Common myeloid progenitor, CD34-positive (primary cell): ENCODE measurements around the gene WDR64.

Source experiments
- CTCF ChIA-PET: fragments of 350-600 bp; sonication (Branson Sonifier 250); formaldehyde crosslinking; loops from one replicate; lab custom pipeline; 2021; ENCODE audit warnings: antibody characterized with exemption; lab: Charles Lee
- POLR2A ChIA-PET: fragments of 350-600 bp; sonication (Branson Sonifier 250); formaldehyde crosslinking; loops from one replicate; lab custom pipeline; 2021; ENCODE audit warnings: antibody characterized with exemption; lab: Charles Lee
- DNase-seq, 3 donors: peaks; one replicate each; pipeline versions ENCODE4 v3.0.0 to v3.0.0-alpha.2; 2013
- H3K27ac ChIP-seq, 2 experiments: 1 replicate in 1 of 2; 2 replicates in 1 of 2; pipeline ENCODE4 v1.7.0; 2013; ENCODE audit warnings: inconsistent platforms in 2 of 2, low read length in 2 of 2, mild to moderate bottlenecking in 2 of 2, low read depth in 1 of 2, moderate library complexity in 1 of 2; ENCODE audit not compliant: severe bottlenecking in 2 of 2, insufficient read depth in 1 of 2, poor library complexity in 1 of 2
- H3K27me3 ChIP-seq, 5 experiments: replicated peaks in 2 of 5; 1 replicate in 3 of 5; 2 replicates in 2 of 5; pipeline versions ENCODE4 v1.6.1 to v1.7.0; 2013; ENCODE audit warnings: low read length in 4 of 5, mild to moderate bottlenecking in 2 of 5, moderate library complexity in 2 of 5, inconsistent platforms in 1 of 5; ENCODE audit not compliant: insufficient read depth in 5 of 5, control insufficient read depth in 4 of 5
- H3K36me3 ChIP-seq, 4 experiments: 1 replicate in 2 of 4; 2 replicates in 2 of 4; pipeline versions ENCODE4 v1.6.1 to v1.7.0; 2013; ENCODE audit warnings: low read length in 3 of 4, control low read depth in 1 of 4, mild to moderate bottlenecking in 1 of 4; ENCODE audit not compliant: control insufficient read depth in 4 of 4, insufficient read depth in 4 of 4
- H3K4me1 ChIP-seq, 4 experiments: 1 replicate in 3 of 4; 2 replicates in 1 of 4; pipeline versions ENCODE4 v1.6.1 to v1.7.1; 2013; ENCODE audit warnings: low read length in 3 of 4, mild to moderate bottlenecking in 3 of 4, control low read depth in 1 of 4, inconsistent platforms in 1 of 4, moderate library complexity in 1 of 4; ENCODE audit not compliant: control insufficient read depth in 4 of 4, insufficient read depth in 4 of 4; ENCODE audit errors: control extremely low read depth in 1 of 4
- H3K4me3 ChIP-seq, 7 experiments: 1 replicate in 4 of 7; 2 replicates in 3 of 7; pipeline versions ENCODE4 v1.5.1 to v1.7.0; 2013; ENCODE audit warnings: mild to moderate bottlenecking in 7 of 7, low read length in 6 of 7, moderate library complexity in 6 of 7, inconsistent platforms in 2 of 7, low read depth in 2 of 7, control low read depth in 1 of 7; ENCODE audit not compliant: insufficient read depth in 4 of 7, control insufficient read depth in 1 of 7; ENCODE audit errors: extremely low read depth in 1 of 7
- H3K9me3 ChIP-seq, 5 experiments: 1 replicate in 4 of 5; 2 replicates in 1 of 5; pipeline versions ENCODE4 v1.6.1 to v1.7.1; 2013; ENCODE audit warnings: low read length in 4 of 5, mild to moderate bottlenecking in 2 of 5, inconsistent platforms in 1 of 5, low read depth in 1 of 5, moderate library complexity in 1 of 5; ENCODE audit not compliant: control insufficient read depth in 4 of 5, insufficient read depth in 2 of 5; ENCODE audit errors: control extremely low read depth in 1 of 5
- WGBS: methylation state at CpG from one replicate; pipeline ENCODE4 v1.1.5; 2013; ENCODE audit not compliant: insufficient coverage; 5-methylcytosine and 5-hydroxymethylcytosine counted together

WDR64 gene

GRCh38 chr1:241637604-241638003 is 14.5 kb upstream of the WDR64 start:
- POLR2A ChIA-PET: no interaction called here
- Histone ChIP-seq H3K27ac (no peak overlapping the region), H3K36me3 (peaks cover 5 to 19% (median 15%) of the 10 kb centered on the region in 4 experiments), H3K27me3 (no peaks in the 10 kb centered on the region), H3K9me3 (peaks cover 0 to 3% (median 0%) of the 10 kb centered on the region in 5 experiments), H3K4me3 (peak overlapping the region in 2 of 7 experiments; percentile 88 to 99), H3K4me1 (peaks cover 8 to 31% (median 19%) of the 10 kb centered on the region in 4 experiments)
- peak in 2 of 3 donors; percentile 29 to 41 for DNase-seq
- CTCF ChIA-PET: interaction anchor here (1.0 to 1.5 kb wide), 2 partner anchors 9 to 27 kb away, joined by 3 to 4 read pairs; no protein-coding TSS in a partner anchor
- no CpG with 5 or more reads among the region's 4 CpGs for WGBS

- 80% methylated on average over 2 of the region's 5 CpGs for WGBS
- POLR2A ChIA-PET: no interaction called here
These were observed 13.9 kb upstream of the WDR64 start for GRCh38 chr1:241638099-241638682.

DNA sequence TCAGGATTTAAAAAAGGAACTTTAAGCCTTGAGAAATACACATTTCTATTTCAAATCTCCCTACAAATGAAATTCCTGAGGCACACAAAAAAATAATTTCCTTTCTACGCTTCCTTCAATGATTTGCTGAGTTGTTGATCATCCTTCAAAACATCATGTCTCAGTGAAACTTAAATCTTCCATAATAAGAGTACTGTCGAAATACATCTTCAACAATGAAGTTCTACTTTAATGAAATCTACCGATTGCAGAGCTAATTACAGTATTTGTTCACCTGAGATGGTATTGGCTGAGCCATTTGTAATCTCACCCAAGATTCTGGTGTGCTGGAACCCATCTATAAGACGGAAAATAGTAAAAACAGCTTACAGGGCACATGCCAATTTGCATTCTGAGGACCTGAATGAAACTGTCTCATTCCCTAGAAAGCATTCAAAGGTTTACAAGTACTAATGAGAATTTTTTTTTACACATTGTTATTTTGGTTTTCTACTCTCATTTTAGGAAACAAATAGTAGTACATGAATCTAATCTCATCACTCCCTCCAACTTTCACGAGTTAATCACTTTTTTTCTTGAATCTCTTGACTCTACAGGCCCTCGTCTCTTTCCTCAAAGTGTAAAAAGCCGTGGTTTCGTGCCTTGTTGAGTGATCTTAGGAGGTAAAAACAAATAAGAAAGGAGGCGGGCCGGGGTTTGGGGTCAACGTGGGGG is 13.0 kb upstream of the WDR64 start:
- POLR2A ChIA-PET: no interaction called here
- Histone ChIP-seq H3K9me3 (peaks cover 0 to 6% (median 0%) of the 10 kb centered on the region in 5 experiments), H3K4me1 (peaks cover 8 to 31% (median 19%) of the 10 kb centered on the region in 4 experiments), H3K4me3 (peak overlapping the region in 6 of 7 experiments; percentile 88 to 99 (median 94)), H3K36me3 (peaks cover 5 to 18% (median 13%) of the 10 kb centered on the region in 4 experiments), H3K27me3 (no peaks in the 10 kb centered on the region), H3K27ac (peak overlapping the region in 1 of 2 experiments; percentile 84)
- peak in 2 of 3 donors; percentile 32 to 46 for DNase-seq
- WGBS: 6% methylated on average over 9 of the region's 11 CpGs
- CTCF ChIA-PET: no interaction called here

More at GRCh38 chr1:241638099-241638682, 13.9 kb upstream of the WDR64 start:
- peak in 1 of 3 donors; percentile 10 for DNase-seq
- Histone ChIP-seq H3K27ac (peak overlapping the region in 1 of 2 experiments; percentile 84), H3K9me3 (peaks cover 0 to 5% (median 0%) of the 10 kb centered on the region in 5 experiments), H3K4me1 (peaks cover 8 to 31% (median 19%) of the 10 kb centered on the region in 4 experiments), H3K36me3 (peaks cover 5 to 19% (median 15%) of the 10 kb centered on the region in 4 experiments), H3K27me3 (no peaks in the 10 kb centered on the region), H3K4me3 (peak overlapping the region in 4 of 7 experiments; percentile 8 to 99 (median 91))
- CTCF ChIA-PET: interaction anchor here (1.0 to 1.5 kb wide), 2 partner anchors 8 to 27 kb away, joined by 3 to 4 read pairs; no protein-coding TSS in a partner anchor

- H3K4me3 ChIP-seq: peak overlapping the region; percentile 55 to 99 (median 94)
- WGBS: 0% methylated on average over 12 of the region's 42 CpGs
- peak overlapping the region; percentile 37 to 84 for H3K27ac ChIP-seq
- H3K36me3 ChIP-seq: peaks cover 2 to 12% (median 9%) of the 10 kb centered on the region in 4 experiments
- H3K27me3 ChIP-seq: no peaks in the 10 kb centered on the region
- peaks cover 0 to 6% (median 0%) of the 10 kb centered on the region in 5 experiments for H3K9me3 ChIP-seq
- POLR2A ChIA-PET: no interaction called here
- DNase-seq: no peak
- peaks cover 8 to 31% (median 19%) of the 10 kb centered on the region in 4 experiments for H3K4me1 ChIP-seq
- CTCF ChIA-PET: no interaction called here
These were observed 12.4 kb upstream of the WDR64 start for GRCh38 chr1:241639623-241640148.

- H3K27me3 ChIP-seq: no peaks in the 10 kb centered on the region
- ChIA-PET CTCF (interaction anchor here (0.6 kb wide), 1 partner anchor 30 kb away, joined by 4 read pairs; no protein-coding TSS in a partner anchor), POLR2A (no interaction called here)
- peak within 1 kb of the TSS; percentile 55 to 99 (median 94) for H3K4me3 ChIP-seq
- H3K27ac ChIP-seq: peak within 1 kb of the TSS; percentile 37 to 84
- H3K9me3 ChIP-seq: peaks cover 0 to 6% (median 0%) of the 10 kb centered on the region in 5 experiments
- peak; percentile 86 to 90 (median 90) for DNase-seq
- peaks cover 2 to 5% (median 4%) of the 10 kb centered on the region in 4 experiments for H3K36me3 ChIP-seq
- H3K4me1 ChIP-seq: peaks cover 8 to 31% (median 19%) of the 10 kb centered on the region in 4 experiments
- 10% methylated on average over 50 of the region's 81 CpGs for WGBS
These were observed 11.8 kb upstream of the WDR64 start, which contains the start of the genes CHML and OPN3 for GRCh38 chr1:241640149-241640866. CHML (minus strand) TSS chr1:241640369; CDS start chr1:241635766, 4,603 bp downstream. OPN3 (minus strand) TSS chr1:241640369; CDS start chr1:241640254, 115 bp downstream.

GRCh38 chr1:241640867-241641622 is 11.0 kb upstream of the WDR64 start:
- H3K4me1 ChIP-seq: peaks cover 8 to 31% (median 19%) of the 10 kb centered on the region in 4 experiments
- peak in 1 of 3 donors; percentile 10 for DNase-seq
- H3K4me3 ChIP-seq: peak overlapping the region; percentile 8 to 94 (median 60)
- ChIA-PET CTCF (interaction anchor here (0.6 to 0.9 kb wide), 2 partner anchors 30 to 194 kb away, joined by 3 to 4 read pairs; no protein-coding TSS in a partner anchor), POLR2A (no interaction called here)
- H3K36me3 ChIP-seq: no peaks in the 10 kb centered on the region
- H3K9me3 ChIP-seq: peaks cover 0 to 6% (median 0%) of the 10 kb centered on the region in 5 experiments
- H3K27me3 ChIP-seq: no peaks in the 10 kb centered on the region
- H3K27ac ChIP-seq: peak overlapping the region in 1 of 2 experiments; percentile 56
- WGBS: 100% methylated on average over 8 of the region's 9 CpGs
